A673 (cell line): Measurements from ENCODE around the gene XPNPEP3.

Experiments used
- EZH2 ChIP-seq: fragments of 200-600 bp; sonication (generic); IDR thresholded peaks from 2 replicates; pipeline ENCODE4 v1.6.1; 2017; ENCODE audit warnings: borderline replicate concordance, low read depth, mild to moderate bottlenecking, mixed read lengths, antibody characterized with exemption, low read length; ENCODE audit not compliant: poor library complexity, severe bottlenecking
- TF ChIP-seq, protein P1 (sequence below): fragments of 300-800, 200-600 bp; sonication (generic); conservative IDR thresholded peaks from 2 replicates; pipeline ENCODE4 v1.5.1; 2017; ENCODE audit warnings: low read depth, mild to moderate bottlenecking, antibody characterized with exemption, low read length, moderate library complexity, mixed read lengths

DNA sequence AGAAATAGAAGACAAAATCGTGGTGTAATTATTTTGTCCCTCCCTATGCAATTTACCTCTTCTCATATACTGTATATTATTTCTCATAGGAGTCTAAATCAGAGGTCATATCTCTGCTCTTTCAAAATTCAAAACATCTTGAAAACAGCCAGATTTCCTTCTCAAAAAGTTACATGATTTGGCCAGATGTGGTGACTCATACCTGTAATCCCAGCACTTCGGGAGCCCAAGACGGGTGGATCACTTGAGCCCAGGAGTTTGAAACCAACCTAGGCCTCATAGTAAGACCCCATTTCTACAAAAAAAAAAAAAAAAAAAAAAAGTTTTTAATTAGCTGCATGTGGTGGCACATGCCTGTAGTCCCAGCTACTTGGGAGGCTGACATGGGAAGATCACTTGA is 33.9 kb downstream of the XPNPEP3 start:
- TF ChIP-seq, protein P1, sequence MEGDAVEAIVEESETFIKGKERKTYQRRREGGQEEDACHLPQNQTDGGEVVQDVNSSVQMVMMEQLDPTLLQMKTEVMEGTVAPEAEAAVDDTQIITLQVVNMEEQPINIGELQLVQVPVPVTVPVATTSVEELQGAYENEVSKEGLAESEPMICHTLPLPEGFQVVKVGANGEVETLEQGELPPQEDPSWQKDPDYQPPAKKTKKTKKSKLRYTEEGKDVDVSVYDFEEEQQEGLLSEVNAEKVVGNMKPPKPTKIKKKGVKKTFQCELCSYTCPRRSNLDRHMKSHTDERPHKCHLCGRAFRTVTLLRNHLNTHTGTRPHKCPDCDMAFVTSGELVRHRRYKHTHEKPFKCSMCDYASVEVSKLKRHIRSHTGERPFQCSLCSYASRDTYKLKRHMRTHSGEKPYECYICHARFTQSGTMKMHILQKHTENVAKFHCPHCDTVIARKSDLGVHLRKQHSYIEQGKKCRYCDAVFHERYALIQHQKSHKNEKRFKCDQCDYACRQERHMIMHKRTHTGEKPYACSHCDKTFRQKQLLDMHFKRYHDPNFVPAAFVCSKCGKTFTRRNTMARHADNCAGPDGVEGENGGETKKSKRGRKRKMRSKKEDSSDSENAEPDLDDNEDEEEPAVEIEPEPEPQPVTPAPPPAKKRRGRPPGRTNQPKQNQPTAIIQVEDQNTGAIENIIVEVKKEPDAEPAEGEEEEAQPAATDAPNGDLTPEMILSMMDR, result no peak
- no peak for TF ChIP-seq EZH2
